ENCODE measurements around the gene CFAP251. TPM values are rescaled to one million over a fixed set of nuclear protein-coding genes. Genes with fewer than 3 reads are reported as not detected.
A peak's percentile ranks its signal among the peaks of the same experiment; 100 is the strongest.

Gene CFAP251
- total and polyA plus RNA-seq, 10 of the 15 experiments (the other 5 are each of a cell fraction or from before 2014, with no cell fraction given): 0.10 to 0.97 (median 0.64) TPM

DNA sequence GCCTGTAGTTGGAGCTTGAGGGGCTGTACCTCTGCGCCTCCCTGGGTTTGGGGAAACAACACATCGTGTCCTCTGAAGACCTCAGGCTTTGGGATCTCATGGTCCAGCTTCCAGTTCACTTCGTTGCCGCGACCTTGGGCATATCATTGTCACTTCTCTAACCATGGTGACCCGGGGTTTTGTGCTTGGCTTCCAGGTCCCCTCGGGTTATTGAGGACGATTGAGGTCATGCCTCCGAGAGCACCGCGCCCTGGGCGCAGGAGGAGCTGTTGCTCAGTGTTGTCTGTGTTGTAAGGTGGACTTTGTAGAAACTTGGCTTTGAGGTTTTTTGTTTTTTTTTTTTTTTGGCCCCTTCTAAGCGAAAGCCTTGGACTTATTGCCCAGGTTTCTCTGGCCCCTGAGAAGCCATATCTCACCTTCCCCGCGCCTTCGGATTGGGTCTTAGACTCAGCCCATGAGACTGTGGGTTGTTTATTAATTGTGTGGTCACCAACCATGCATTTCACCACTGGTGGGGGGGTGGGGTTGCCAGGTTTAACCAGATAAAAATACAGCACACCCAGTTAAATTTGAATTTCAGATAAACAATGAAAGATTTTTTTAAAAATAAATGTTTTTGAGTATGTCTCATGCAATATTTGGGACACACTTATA is 105.9 kb downstream of the CFAP251 start:
- Histone ChIP-seq H3K4me1 (ENCODE audit: control insufficient read depth, insufficient read depth, low read length) (peaks cover 31% of the 10 kb centered on the region), H3K27ac (ENCODE audit: control insufficient read depth, insufficient read depth) (no peak overlapping the region), H3K79me2 (ENCODE audit: control insufficient read depth, insufficient read depth, low read length) (no peaks in the 10 kb centered on the region), H3K27me3 (replicated peaks in 1 of 2; ENCODE audit: control insufficient read depth in 2 of 2, insufficient read depth in 2 of 2, low read length in 1 of 2) (peaks cover 6 to 17% of the 10 kb centered on the region in 2 experiments), H4K20me1 (ENCODE audit: control insufficient read depth, insufficient read depth) (no peaks in the 10 kb centered on the region; the same call in 1 of the 2 replicates), H2AFZ (ENCODE audit: control insufficient read depth, low read depth, low read length) (peak overlapping the region; percentile 23; the same call in 1 of the 2 replicates), H3K4me2 (ENCODE audit: control insufficient read depth, insufficient read depth) (peak overlapping the region; percentile 64), H3K36me3 (ENCODE audit: control insufficient read depth in 2 of 2, insufficient read depth in 2 of 2, low read length in 1 of 2) (no peaks in the 10 kb centered on the region), H3K9me3 (replicated peaks; ENCODE audit: control insufficient read depth, insufficient read depth, low read length) (peaks cover 2% of the 10 kb centered on the region; the same call in 1 of the 3 replicates), H3K4me3 (peak overlapping the region; percentile 65; the same call in 1 of the 2 replicates), H3K9ac (ENCODE audit: control insufficient read depth, insufficient read depth, low read length) (peak overlapping the region; percentile 39)
- in situ Hi-C loops (cut with MboI): no loop called here
- TF ChIP-seq RAD51 (IDR thresholded peaks at IDR 0.05): no peak
- no peak for TF ChIP-seq EED (IDR thresholded peaks at IDR 0.05; ENCODE audit: low read depth)
- TF ChIP-seq HDAC6 (IDR thresholded peaks at IDR 0.05; ENCODE audit: unreplicated experiment): peak; percentile 63
- no peak for TF ChIP-seq SMARCA5 (IDR thresholded peaks at IDR 0.05)
- TF ChIP-seq CHD1 (IDR thresholded peaks at IDR 0.05; ENCODE audit: low read depth, low read length): no peak
- TF ChIP-seq SIX5 (IDR thresholded peaks at IDR 0.05; ENCODE audit: low read depth, low read length, severe bottlenecking): no peak
- TF ChIP-seq CTCF (IDR thresholded peaks at IDR 0.05 in 2 of 3, conservative IDR thresholded peaks at IDR 0.05 in 1 of 3; ENCODE audit: control insufficient read depth in 2 of 3, extremely low read depth in 1 of 3, insufficient read depth in 1 of 3, low read depth in 3 of 3, low read length in 3 of 3): 0 out of 6 replicates have a peak, but pooled peaks of 1 of the 3 experiments have one; percentile 0
- peak; percentile 46; the same call in 1 of the 2 replicates for TF ChIP-seq NFYB (IDR thresholded peaks at IDR 0.05; ENCODE audit: insufficient read depth, low read depth, low read length)
- peak; percentile 63 for TF ChIP-seq RUNX3 (IDR thresholded peaks at IDR 0.05; ENCODE audit: low read length)
- intact Hi-C loops (cut with micrococcal nuclease; ENCODE audit: unreplicated experiment): no loop called here
- FAIRE-seq: no peak
- CTCF ChIA-PET: interaction anchor here (0.5 to 1.7 kb wide), 3 partner anchors 33 to 130 kb away, joined by 3 to 4 read pairs (median 4); no protein-coding TSS in a partner anchor
- RAD21 ChIA-PET (ENCODE audit: unreplicated experiment): interaction anchor here (1.8 to 2.1 kb wide), 2 partner anchors 32 to 106 kb away, joined by 7 to 8 read pairs; partner anchors contain the start of gene CFAP251
- no peak for DNase-seq (ENCODE audit: low read depth, low spot score)
- ATAC-seq: peak; percentile 55
- POLR2A ChIA-PET: interaction anchor here (0.6 to 2.6 kb wide), 2 partner anchors 33 to 50 kb away, joined by 5 to 9 read pairs; no protein-coding TSS in a partner anchor
- no TSS peak for BruUV-seq (replicated peaks)
- 54% methylated on average over 16 of the region's 16 CpGs for WGBS (ENCODE audit: insufficient coverage, insufficient replicate concordance, low lambda C conversion rate, missing lambda C conversion rate)
- SMC1A ChIA-PET (ENCODE audit: uncharacterized antibody, unreplicated experiment): interaction anchor here (1.5 kb wide), 1 partner anchor 32 kb away, joined by 6 read pairs; no protein-coding TSS in a partner anchor

All from GM12878 (cell line).